T1000 (cell line): ENCODE results near the gene CDX4.
"Not testable (repeated sequence)": the region's sequence is repeated elsewhere in the genome, so short reads cannot be mapped to it uniquely, and the experiment has no call there.

ENCODE experiments used
- DNase-seq: peaks from one replicate; lab custom pipeline; 2025; ENCODE audit warnings: mixed read lengths; lab: John Stamatoyannopoulos, UW

CDX4 gene

GRCh38 chrX:73446831-73447230 lies at the start of gene CDX4:
Gene CDX4 (plus strand): TSS chrX:73447053. CDS start chrX:73447254, 201 bp downstream.
- DNase-seq: no peak

DNA sequence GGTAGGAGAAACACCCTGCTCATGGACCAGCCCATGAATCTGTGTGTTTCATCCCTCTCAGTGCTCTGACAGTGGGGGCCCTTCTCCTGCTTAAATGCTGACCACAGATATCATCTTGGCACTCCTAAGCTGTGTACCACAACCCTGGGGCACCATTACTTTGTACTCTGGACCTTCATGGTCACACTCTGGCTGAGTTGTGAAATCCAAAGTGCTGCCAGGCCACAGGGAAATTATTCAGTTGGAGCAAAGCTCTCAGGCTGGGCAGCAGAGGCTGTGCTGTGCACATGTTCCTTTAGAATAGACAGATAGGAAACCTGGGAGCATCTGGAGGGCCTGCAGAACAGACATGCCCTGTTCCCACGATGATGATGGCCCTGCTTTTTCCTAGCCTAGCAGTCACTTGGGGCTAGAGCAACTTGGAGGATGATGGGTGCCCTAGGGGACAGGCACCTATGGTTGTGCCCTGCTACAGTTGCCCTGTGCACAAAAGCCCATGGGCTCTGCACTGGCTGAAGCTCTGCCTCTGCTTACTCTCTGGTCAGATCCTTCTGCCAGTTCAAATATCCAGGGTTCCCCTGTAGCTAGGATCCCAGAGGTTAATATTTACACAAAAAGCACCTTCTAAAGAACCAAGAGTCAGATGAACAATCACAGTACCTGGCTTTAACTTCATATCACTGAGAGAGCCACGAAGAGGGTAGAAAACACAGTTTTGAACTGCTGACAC lies 48.5 kb upstream of the CDX4 start:
- DNase-seq: no peak

DNA sequence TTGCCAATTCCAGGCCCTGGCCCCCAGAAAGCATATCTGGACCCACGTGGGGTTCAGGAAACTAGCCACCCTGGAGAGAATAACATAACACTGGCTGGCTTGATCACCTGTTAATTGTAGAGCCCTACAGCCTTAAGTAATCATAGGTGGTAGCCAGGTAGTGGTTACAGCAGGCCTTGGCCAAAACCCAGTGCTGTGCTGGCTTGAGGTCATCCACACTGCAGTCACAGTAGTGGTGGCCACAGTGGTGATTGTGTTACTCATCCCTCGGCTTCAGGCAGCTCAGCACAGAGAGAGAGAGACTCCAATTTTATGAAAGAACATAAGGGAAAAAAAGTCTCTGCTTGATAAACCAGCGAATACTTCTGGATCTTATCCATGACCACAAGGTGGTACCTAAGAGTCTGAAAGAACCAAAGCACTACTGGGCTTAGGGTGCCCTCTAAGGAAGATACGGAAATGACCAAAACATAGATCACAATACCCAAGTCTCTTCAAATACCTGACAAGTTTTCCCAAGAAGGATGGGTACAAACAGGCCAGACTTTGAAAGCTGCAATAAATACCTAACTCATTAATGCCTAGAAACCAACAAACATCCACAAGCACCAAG lies 46.6 kb upstream of the CDX4 start:
- no peak for DNase-seq

DNA sequence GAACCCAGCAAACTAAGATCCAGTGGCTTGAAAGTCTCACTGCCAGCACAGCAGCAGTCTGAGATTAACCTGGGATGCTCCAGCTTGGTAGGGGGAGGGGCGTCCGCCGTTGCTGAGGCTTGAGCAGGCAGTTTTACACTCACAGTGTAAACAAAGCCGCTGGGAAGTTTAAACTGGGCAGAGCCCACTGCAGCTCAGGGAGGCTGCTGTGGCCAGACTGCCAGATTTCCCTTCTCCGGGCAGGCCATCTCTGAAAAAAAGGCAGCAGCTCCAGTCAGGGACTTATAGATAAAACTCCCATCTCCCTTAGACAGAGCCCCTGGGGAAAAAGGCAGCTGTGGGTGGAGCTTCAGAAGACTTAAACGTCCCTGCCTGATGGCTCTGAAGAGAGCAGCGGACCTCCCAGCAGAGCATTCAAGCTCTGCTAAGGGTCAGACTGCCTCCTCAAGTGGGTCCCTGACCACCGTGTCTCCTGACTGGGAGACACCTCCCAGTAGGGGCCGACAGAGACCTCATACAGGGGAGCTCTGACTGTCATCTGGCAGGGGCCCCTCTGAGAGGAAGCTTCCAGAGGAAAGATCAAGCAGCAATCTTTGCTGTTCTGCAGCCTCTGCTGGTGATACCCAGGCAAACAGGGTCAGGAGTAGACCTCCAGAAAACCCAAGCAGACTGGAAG lies 45.1 kb upstream of the CDX4 start:
- DNase-seq: no peak

- DNase-seq: no peak
Measured at GRCh38 chrX:73412930-73413329, 33.9 kb upstream of the CDX4 start.

GRCh38 chrX:73447311-73447794 lies 500 bp downstream of the CDX4 start:
- no peak for DNase-seq

DNA sequence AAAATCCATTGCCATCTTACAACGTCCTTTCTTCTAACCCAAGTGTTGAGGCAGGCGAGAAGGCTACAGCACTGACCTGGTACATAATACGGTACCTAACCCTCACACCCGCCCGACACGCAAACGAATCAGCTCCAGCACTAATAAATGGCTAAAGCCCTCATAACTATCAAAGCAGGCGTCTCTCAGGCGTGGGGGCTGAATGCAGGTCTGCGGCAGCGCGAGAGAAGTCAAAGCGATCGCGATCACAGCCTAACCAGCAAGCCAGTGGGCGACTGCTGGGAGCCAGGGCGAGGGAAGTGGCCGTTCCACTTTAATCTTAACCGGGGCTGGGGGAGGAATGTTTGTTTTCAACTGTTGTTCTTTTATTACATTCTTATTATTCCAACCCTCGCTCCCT lies 1.5 kb downstream of the CDX4 start:
- no peak for DNase-seq

GRCh38 chrX:73455171-73455570 lies 8.3 kb downstream of the CDX4 start:
- no peak for DNase-seq

DNA sequence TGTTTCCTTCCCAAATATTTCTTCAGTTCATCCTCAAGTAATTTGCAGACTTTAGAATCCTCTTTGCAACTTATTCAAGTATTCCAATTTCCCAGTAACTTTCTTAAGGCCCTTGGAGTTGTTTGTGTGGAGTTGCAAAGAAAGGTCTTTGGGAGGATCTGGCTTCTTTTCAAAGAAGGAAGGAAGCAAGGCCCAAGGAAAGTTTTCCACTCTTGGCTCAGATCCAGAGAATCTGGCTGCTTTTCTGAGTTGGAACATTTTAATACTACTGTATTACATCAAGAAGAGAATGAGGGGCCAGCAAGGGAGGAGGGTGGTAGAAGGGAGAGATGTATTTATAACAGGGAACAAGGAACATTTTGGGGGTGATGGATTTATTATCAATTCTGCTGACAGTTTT lies 10.5 kb downstream of the CDX4 start:
- DNase-seq: no peak

DNA sequence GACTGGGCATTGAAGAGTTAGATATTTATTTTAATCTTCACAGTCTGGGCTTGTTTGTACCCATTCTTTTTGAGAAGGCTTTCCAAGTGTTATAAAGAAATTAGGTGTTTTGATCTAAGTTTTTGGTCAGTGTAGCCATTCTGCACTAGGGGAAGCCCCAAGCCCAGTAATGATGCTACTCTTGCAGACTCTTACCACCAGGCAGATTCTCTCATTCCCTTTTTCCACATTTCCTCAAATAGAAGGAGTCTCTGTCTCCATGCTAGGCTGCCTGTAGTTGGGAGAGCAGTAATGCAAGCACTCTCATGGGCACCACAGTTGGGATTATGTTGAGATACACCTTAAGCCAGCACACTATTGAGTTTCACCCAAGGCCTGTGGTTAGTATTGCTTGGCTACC lies 21.5 kb downstream of the CDX4 start:
- no peak for DNase-seq

GRCh38 chrX:73478961-73479360 lies 32.1 kb downstream of the CDX4 start:
- DNase-seq: no peak

DNA sequence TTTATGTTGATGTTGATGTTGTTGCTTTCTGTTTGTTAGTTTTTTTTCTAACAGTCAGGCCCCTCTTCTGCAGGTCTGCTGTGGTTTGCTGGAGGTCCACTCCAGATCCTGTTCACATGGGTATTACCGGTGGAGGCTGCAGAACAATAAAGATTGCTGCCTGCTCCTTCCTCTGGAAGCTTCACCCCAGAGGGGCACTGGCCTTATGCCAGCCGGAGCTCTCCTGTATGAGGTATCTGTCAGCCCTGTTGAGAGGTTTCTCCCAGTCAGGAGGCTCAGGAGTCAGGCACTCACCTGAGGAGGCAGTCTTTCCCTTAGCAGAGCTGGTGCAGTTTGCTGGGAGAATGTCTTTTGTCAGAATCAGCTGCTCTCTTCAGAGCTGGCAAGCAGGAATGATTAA lies 34.7 kb downstream of the CDX4 start:
- no peak for DNase-seq

DNA sequence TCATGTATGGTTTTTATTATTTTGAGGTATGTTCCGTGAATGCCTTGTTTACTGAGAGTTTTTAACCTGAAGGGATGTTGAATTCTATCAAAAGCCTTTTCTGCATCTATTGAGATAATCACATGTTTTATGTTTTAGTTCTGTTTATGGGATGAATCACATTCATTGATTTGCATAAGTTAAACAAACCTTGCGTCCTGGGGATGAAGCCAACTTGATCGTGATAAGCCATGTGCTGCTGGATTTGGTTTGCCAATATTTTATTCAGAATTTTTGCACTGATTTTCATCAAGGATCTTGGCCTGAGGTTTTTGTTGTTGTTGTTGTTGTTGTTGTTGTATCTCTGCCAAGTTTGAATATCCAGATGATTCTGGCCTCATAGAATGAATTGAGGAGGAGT lies 43.8 kb downstream of the CDX4 start:
- DNase-seq: no peak

DNA sequence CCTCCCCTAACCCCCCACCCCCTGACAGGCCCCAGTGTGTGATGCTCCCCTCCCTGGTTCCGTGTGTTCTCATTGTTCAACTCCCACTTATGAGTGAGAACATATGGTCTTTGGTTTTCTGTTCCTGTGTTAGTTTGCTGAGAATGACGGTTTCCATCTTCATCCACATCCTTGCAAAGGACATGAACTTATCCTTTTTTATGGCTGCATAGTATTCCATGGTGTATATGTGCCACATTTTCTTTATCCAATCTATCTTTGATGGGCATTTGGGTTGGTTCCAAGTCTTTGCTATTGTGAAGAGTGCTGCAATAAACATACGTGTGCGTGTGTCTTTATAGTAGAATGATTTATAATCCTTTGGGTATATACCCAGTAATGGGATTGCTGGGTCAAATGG lies 45.3 kb downstream of the CDX4 start:
- DNase-seq: not testable (repeated sequence)
